Mammary epithelial cell (primary cell): ENCODE data around the gene ZNF23.

ENCODE experiments used
- CTCF ChIP-seq, 2 donors: IDR thresholded peaks in 1 of 2; conservative IDR thresholded peaks in 1 of 2; 2 replicates each; pipeline ENCODE4 v1.5.1; 2011 to 2012; ENCODE audit warnings: inconsistent platforms in 2 of 2, low read length in 2 of 2, mild to moderate bottlenecking in 2 of 2, control low read depth in 1 of 2, low read depth in 1 of 2; ENCODE audit not compliant: insufficient read depth in 1 of 2; ENCODE audit errors: extremely low read depth in 1 of 2
- EZH2 ChIP-seq: IDR thresholded peaks from 2 replicates; pipeline ENCODE4 v1.6.1; 2012; ENCODE audit warnings: low read length, inconsistent platforms, borderline replicate concordance

- TF ChIP-seq CTCF (conservative IDR thresholded peaks at IDR 0.05 in 1 of 2, IDR thresholded peaks at IDR 0.05 in 1 of 2; ENCODE audit: extremely low read depth in 1 of 2, insufficient read depth in 1 of 2, low read depth in 1 of 2, low read length in 2 of 2) (no peak), EZH2 (no peak)
Measured at GRCh38 chr16:71459510-71459909, 2.5 kb downstream of the ZNF23 start.
